C1 segment of cervical spinal cord (tissue), 14 donors: ENCODE results near the gene GPD1.

Source experiments
- DNase-seq, 14 donors: peaks; one replicate each; lab custom pipeline; 2025; lab: John Stamatoyannopoulos, UW

GPD1 gene

DNA sequence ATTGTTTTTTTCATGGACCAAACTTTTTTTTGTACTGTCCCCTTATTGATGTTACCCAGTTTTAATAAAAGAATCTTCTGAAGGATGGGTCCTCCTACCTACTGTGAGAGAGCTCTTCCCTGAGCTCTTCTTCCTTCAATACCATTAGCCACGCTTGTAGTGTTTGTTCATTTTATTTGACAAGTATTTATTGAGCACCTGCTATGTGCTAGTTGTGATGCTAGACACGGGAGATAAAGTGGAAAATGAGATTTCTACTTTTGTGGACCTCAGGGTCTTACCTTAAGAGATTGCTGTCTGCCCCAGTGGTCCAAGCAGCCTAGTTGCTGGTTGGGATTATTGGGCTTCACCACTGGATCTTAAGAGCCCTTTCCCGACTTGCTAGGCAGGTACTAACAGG lies 3.2 kb upstream of the GPD1 start:
- DNase-seq: no peak

GRCh38 chr12:50101663-50102062 lies 2.1 kb upstream of the GPD1 start:
- DNase-seq: peak in 1 of 14 donors; percentile 35

DNA sequence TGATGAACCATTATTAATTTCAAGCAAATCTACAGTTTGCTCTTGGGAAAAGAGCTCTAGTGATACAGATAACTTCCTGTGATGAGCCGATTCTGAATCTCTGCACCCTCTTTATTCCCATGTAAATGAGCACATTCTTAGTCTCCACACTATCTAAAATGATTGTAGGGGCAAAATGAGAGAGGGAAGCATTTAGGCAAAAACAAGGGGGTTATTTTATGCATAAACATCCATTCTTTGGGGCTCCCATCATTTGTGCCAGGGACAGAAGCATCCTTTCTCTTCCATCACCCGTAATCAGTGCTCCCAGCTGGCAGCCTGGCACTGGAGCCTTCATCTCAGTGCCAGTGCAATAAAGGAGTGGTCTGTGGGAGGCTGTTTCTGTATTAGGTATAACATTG lies 1.7 kb upstream of the GPD1 start:
- DNase-seq: peak in 7 of 14 donors; percentile 40 to 82 (median 54)

DNA sequence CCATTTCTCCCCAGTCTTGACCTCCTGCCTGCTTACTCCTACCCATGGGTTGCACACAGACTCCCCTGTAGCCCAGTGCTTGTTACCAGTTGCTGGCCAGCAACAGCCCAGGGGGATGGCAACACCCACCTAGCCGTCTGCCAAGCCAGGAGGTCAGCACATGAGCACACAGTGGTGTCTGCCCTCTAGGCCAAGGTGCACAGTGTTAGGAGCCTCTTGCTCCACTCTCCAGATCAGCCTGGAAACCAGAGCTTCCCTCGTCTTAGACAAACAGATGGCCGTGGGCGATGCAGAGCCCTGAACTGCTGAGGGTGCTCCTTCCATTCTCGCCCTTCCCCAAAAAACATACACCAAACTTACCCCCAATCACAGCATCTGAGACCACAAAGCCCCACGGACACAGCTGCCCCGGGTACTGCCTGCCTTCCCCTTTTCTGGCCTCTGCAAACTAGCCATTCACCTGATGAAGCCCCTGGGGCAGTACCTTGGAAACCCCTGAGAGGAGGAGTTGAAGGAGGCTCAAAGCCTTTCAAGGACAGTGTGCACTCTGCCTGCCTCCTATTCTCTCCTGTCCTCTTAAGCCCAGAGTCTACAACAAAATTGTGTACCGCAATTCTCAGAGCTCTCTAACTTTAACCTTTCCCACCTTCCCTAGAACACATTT lies 1.0 kb upstream of the GPD1 start:
- peak in 4 of 14 donors; percentile 46 to 68 (median 56) for DNase-seq

GRCh38 chr12:50103351-50103750 lies 457 bp upstream of the GPD1 start:
- no peak for DNase-seq

- peak in 3 of 14 donors; percentile 40 to 60 (median 48) for DNase-seq
These were observed 884 bp downstream of the GPD1 start for GRCh38 chr12:50104417-50105366.

- DNase-seq: peak in 2 of 14 donors; percentile 32 to 50
These were observed 2.2 kb downstream of the GPD1 start for GRCh38 chr12:50105913-50106450.

DNA sequence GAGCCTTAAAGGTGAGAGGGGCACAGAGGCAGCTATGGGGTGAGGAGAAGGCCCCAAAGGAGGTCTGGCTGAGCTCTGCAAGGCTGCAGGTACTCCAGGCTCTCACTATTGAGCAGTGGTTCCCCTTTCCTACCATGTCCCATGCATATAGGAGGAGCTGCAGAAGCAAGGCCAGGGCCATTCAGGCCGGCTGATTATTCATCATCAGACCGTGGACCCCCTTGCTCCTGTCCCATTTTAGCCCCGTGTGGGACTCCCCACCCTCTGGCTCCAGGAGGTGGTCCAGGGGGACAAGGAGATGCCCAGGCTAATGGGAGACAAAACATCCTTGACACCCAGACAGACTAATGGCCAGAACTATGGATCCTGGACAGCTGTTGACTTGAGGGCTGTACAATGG lies 3.1 kb downstream of the GPD1 start:
- no peak for DNase-seq

DNA sequence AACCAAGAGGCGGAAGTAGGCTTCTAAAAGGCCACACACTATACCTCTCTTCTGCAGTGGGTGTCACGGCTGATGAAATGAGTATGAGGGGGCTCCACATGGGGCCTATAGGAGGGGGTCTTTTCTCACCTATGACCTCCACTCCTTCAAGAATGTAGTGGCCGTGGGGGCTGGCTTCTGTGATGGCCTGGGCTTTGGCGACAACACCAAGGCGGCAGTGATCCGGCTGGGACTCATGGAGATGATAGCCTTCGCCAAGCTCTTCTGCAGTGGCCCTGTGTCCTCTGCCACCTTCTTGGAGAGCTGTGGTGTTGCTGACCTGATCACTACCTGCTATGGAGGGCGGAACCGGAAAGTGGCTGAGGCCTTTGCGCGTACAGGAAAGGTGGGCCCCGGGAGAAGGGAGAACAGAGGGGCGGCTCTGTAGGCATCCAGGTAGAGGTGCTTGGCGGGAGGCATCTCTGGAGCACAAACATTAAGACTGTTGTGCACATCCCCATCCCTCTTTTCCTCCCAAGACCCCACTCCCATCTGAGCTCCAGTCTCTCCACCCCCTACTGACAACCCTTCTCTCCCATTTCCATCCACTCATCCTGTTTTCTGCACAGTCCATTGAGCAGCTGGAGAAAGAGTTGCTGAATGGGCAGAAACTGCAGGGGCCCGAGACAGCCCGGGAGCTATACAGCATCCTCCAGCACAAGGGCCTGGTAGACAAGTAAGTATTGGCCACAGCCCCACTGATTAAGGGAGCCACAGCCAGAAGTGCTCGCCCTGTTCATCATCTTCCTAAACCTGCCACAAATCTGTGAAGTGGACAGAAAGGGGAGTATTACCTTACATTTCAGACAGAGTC lies 3.8 kb downstream of the GPD1 start:
- DNase-seq: no peak

DNA sequence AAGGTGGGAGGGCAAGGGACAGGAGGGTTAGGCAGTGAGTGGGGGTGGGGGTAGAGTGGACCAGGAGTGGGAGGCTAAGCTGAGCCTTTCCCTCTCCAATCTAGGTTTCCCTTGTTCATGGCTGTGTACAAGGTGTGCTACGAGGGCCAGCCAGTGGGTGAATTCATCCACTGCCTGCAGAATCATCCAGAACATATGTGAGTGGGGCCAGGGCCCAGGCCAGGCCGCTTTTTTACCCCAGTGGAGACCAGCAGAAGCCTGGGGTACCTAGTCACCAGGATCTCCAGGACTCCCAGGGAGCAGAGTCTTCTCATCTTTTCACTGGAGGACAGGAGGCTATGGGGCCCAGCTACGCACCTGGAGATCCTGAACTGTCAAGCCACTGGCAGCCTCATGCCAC lies 5.5 kb downstream of the GPD1 start:
- no peak for DNase-seq

- DNase-seq: peak in 8 of 14 donors; percentile 19 to 75 (median 42)
These were observed 6.4 kb downstream of the GPD1 start for GRCh38 chr12:50110127-50110761.

GRCh38 chr12:50110762-50111351 lies 7.0 kb downstream of the GPD1 start:
- DNase-seq: peak in 10 of 14 donors; percentile 15 to 84 (median 43)

- DNase-seq: no peak
These were observed 7.5 kb downstream of the GPD1 start for GRCh38 chr12:50111395-50111692.

- DNase-seq: peak; percentile 91 to 100 (median 99)
These were observed 8.1 kb downstream of the GPD1 start, which contains the start of gene COX14 for GRCh38 chr12:50111693-50112455. Gene COX14 (plus strand): TSS chr12:50112236. CDS start chr12:50120044, 7,808 bp downstream.

GRCh38 chr12:50112456-50113218 lies 8.8 kb downstream of the GPD1 start:
- peak in 2 of 14 donors; percentile 68 to 73 for DNase-seq

DNA sequence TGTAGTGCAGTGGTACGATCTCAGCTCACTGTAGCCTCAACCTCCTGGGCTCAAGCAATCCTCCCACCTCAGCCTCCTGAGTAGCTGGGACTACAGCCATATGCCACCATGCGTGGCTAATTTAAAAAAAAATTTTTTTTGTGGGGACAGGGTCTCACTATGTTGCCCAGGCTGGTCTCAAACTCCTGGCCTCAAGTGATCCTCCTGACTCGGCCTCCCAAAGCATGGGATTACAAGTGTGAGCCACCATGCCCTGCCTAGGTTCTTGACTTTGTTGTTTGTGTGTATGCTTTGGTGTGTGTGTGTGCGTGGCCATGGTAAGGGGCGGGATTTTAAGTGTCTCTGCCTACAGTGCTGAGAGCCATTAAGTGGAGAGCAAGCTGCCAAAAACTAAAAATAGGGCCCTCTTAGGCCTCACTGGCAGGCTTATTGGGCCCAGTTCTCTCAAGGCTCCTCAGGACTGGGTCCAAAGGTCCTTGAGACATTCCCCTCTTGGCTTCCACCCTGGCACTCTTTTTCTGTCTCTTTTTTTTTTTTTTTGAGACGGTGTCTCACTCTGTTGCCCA lies 13.3 kb downstream of the GPD1 start:
- no peak for DNase-seq

GRCh38 chr12:50119387-50119786 lies 15.6 kb downstream of the GPD1 start:
- no peak for DNase-seq

GRCh38 chr12:50120521-50120920 lies 16.7 kb downstream of the GPD1 start:
- no peak for DNase-seq

- no peak for DNase-seq
These were observed 17.1 kb downstream of the GPD1 start for GRCh38 chr12:50120953-50121352.
